ENCODE results near the gene EIPR1. TPM values are rescaled to one million over a fixed set of nuclear protein-coding genes. Genes with fewer than 3 reads are reported as not detected.

Gene EIPR1
- 38.7 to 43.9 TPM (median 41.4 TPM) in 5 replicates for total RNA-seq (2022; extraction: Qiagen RNA extraction)

DNA sequence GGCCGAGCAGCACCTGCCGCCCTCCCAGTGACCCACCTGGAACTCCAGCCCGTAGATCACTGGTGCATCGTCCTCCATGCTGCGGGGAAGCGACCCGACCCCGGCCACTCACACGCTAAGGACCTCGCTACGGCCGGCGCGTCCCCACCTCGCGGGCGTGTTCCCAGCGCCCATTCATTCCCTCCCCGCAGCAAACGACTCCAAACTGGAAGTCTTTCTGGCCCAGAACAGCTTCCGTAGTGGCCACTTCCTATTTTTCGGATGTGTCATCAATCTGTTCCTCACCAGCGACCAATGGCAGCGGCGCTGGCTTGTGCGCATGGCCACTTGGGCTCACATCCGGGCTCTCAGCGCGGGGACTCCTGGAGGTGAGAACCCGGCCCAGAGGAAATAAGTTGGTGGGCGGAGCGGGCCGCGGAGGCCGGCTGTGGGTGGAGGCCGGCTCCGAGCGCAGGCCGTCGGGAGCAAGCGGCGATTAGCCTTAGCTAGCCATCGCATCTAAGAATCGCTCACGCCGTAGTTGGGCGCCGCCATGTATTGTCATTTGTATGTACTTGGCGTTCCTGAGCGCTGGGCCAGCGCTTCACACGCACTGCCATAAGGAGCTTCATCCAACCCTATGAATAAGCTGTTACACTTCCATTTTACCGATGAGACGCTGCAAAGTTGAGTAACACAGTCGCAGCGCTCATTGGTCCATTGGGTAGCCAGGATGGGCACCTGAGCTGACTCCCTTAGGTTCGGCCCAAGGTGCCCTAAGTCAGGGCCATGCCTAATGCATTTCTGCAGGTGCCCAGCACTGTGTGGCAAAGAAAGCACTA lies at the start of gene EIPR1:
TSS of gene EIPR1 (minus strand) at position 207 of the 821 bp plus-strand sequence. CDS start at position 78, 129 bp downstream.

DNA sequence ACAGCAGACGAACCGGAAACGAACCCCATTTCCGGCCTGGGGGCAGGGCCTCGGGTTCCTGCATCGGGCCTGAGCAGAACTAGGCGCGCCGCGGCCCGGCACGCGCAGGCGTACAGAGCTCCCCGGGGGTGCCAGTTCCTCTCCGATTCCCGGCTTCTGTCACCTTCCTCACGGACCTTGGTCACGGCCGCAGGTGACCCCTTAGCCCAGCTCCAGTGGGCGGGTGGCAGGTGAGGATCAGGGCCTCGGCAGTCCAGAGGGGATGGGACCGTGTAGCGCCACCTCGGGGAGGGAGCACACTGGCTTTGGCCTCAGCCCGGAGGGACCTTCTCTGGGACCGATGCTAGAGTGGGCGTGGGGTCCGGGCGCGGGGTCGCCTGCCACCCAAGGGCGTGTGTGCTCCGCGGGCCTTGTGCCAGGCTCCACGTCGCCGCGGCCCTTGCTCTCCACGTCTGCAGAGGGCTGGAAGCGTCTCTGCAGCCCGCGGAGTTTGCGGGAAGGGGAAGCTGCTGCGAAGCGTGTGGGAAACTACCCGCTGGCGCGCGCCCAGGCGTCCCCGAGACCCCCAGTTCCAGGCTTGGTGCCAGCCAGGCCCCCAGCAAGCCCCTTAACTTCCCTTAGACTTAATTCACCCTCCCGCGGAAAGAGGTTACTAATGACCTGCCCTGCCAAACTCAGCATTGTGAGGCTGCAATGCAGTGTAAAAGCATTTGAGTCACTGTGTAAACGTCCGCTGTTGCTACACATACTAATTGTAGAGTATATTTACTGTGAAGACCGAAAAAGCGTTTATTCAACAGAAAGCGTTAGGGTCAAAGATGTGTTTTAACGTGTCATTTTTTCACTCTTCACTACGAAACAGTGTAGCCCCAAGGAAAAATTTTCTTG lies 2.3 kb upstream of the EIPR1 start, which contains the start of gene TRAPPC12:
TSS of gene TRAPPC12 (plus strand) at position 48 of the 888 bp plus-strand sequence. CDS start 7,930 bp downstream, outside the sequence.

Other genes starting within 250 kb of the EIPR1 start
- 54.3 to 66.5 TPM (median 64.7 TPM) in 5 replicates for gene TRAPPC12, start 1.9 kb upstream of the EIPR1 start, total RNA-seq (2022; extraction: Qiagen RNA extraction)
- gene ADI1, start 141.7 kb upstream of the EIPR1 start, total RNA-seq (2022; extraction: Qiagen RNA extraction): 52.1 to 59.7 TPM (median 55.2 TPM) in 5 replicates
- 48.0 to 54.5 TPM (median 52.1 TPM) in 5 replicates for gene RNASEH1, start 180.5 kb upstream of the EIPR1 start, total RNA-seq (2022; extraction: Qiagen RNA extraction)
- 3,003 to 4,330 TPM (median 3,127 TPM) in 5 replicates for gene RPS7, start 197.4 kb upstream of the EIPR1 start, total RNA-seq (2022; extraction: Qiagen RNA extraction)
- gene COLEC11, start 217.3 kb upstream of the EIPR1 start, total RNA-seq (2022; extraction: Qiagen RNA extraction): 0.39 to 0.73 TPM (median 0.54 TPM) in 5 replicates